C4-2B (cell line): ENCODE measurements around the gene NKG7.

Experiments
- H3K27ac ChIP-seq: fragments of 450-650 bp; 2 replicates; pipeline ENCODE4 v1.5.1; 2017
- CTCF ChIP-seq: fragments of 450-650 bp; conservative IDR thresholded peaks from 2 replicates; pipeline ENCODE4 v1.5.1; 2017; ENCODE audit warnings: mild to moderate bottlenecking
- ZFX ChIP-seq: fragments of 450-650 bp; IDR thresholded peaks from 2 replicates; pipeline ENCODE4 v1.6.1; 2017

The NKG7 gene

GRCh38 chr19:51382004-51382403 lies 9.6 kb upstream of the NKG7 start:
- TF ChIP-seq CTCF (no peak), ZFX (no peak)

GRCh38 chr19:51380379-51380778 lies 7.9 kb upstream of the NKG7 start:
- H3K27ac ChIP-seq, result no peak overlapping the region
- TF ChIP-seq CTCF (no peak), ZFX (no peak)

More at GRCh38 chr19:51382004-51382403, 9.6 kb upstream of the NKG7 start:
- no peak overlapping the region for H3K27ac ChIP-seq

- H3K27ac ChIP-seq, result no peak overlapping the region; the same call in 1 of the 2 replicates
- no peak for TF ChIP-seq CTCF
These were observed 5.0 kb upstream of the NKG7 start for GRCh38 chr19:51377422-51377821.

GRCh38 chr19:51375504-51376221 lies 3.2 kb upstream of the NKG7 start:
- no peak overlapping the region for H3K27ac ChIP-seq
- TF ChIP-seq CTCF, result no peak
- no peak for TF ChIP-seq ZFX

- TF ChIP-seq CTCF (no peak), ZFX (no peak)
- no peak overlapping the region for H3K27ac ChIP-seq
These were observed 319 bp downstream of the NKG7 start for GRCh38 chr19:51372021-51372648.

GRCh38 chr19:51371186-51371690 lies 1.2 kb downstream of the NKG7 start:
- no peak for TF ChIP-seq ZFX
- TF ChIP-seq CTCF, result no peak
- no peak overlapping the region for H3K27ac ChIP-seq

- TF ChIP-seq ZFX (no peak), CTCF (no peak)
- H3K27ac ChIP-seq, result no peak overlapping the region
These were observed 2.2 kb downstream of the NKG7 start for GRCh38 chr19:51370230-51370629.
